GM23338 (cell line): ENCODE data around the gene STK24. TPM values are rescaled to one million over a fixed set of nuclear protein-coding genes. Genes with fewer than 3 reads are reported as not detected.

Source experiments
- ATAC-seq: fragments of 200-7000 bp; cut with Tn5 transposase; 3 replicates; pipeline ENCODE4 v1.9.1; 2020
- DNase-seq: peaks from one replicate; pipeline ENCODE4 v3.0.0-alpha.2; 2015; ENCODE audit warnings: low spot score
- H2AFZ ChIP-seq: fragments of 200-600 bp; sonication (generic); 2 replicates; pipeline ENCODE4 v1.8.0; 2016; ENCODE audit warnings: antibody characterized with exemption, mild to moderate bottlenecking, moderate library complexity
- H3F3A ChIP-seq: fragments of 200-600 bp; sonication (generic); replicated peaks from 2 replicates; pipeline ENCODE4 v1.8.0; 2017; ENCODE audit warnings: antibody characterized with exemption, mixed run types, low read depth
- H3K27ac ChIP-seq: fragments of 200-600 bp; sonication (generic); 2 replicates; pipeline ENCODE4 v1.6.1; 2016; ENCODE audit warnings: low read depth
- H3K27me3 ChIP-seq: fragments of 200-600 bp; sonication (generic); 2 replicates; pipeline ENCODE4 v1.8.0; 2016; ENCODE audit warnings: mild to moderate bottlenecking, mixed run types, moderate library complexity; ENCODE audit not compliant: insufficient read depth
- H3K36me3 ChIP-seq: fragments of 200-600 bp; sonication (generic); 2 replicates; pipeline ENCODE4 v1.8.0; 2016; ENCODE audit warnings: mild to moderate bottlenecking; ENCODE audit not compliant: insufficient read depth
- H3K4me1 ChIP-seq: fragments of 200-600 bp; sonication (generic); 2 replicates; pipeline ENCODE4 v1.8.0; 2016; ENCODE audit warnings: mild to moderate bottlenecking, moderate library complexity; ENCODE audit not compliant: insufficient read depth
- H3K4me2 ChIP-seq: fragments of 200-600 bp; sonication (generic); 2 replicates; pipeline ENCODE4 v1.7.1; 2017; ENCODE audit warnings: mixed run types
- H3K4me3 ChIP-seq: fragments of 200-600 bp; sonication (generic); 2 replicates; pipeline ENCODE4 v1.6.1; 2016; ENCODE audit warnings: mixed run types
- H3K79me2 ChIP-seq: fragments of 200-600 bp; sonication (generic); replicated peaks from 2 replicates; pipeline ENCODE4 v1.8.0; 2017; ENCODE audit warnings: mild to moderate bottlenecking; ENCODE audit not compliant: insufficient read depth
- H3K9me2 ChIP-seq: fragments of 200-600 bp; sonication (generic); 2 replicates; pipeline ENCODE4 v1.8.0; 2017; ENCODE audit not compliant: insufficient read depth
- H4K20me1 ChIP-seq: fragments of 200-600 bp; sonication (generic); replicated peaks from 2 replicates; pipeline ENCODE4 v1.8.0; 2017; ENCODE audit warnings: mild to moderate bottlenecking; ENCODE audit not compliant: insufficient read depth
- H3K27ac Mint-ChIP-seq: 2 replicates; pipeline ENCODE4 v1.8.0; 2020; ENCODE audit warnings: inconsistent platforms, mild to moderate bottlenecking, moderate library complexity, mixed read lengths
- H3K27me3 Mint-ChIP-seq: 3 replicates; pipeline ENCODE4 v1.8.0; 2022; ENCODE audit warnings: low read depth, mild to moderate bottlenecking, moderate library complexity, mixed read lengths, inconsistent platforms; ENCODE audit not compliant: insufficient read depth, poor library complexity
- H3K36me3 Mint-ChIP-seq: 3 replicates; pipeline ENCODE4 v1.8.0; 2021; ENCODE audit warnings: low read depth, mild to moderate bottlenecking, inconsistent platforms, moderate library complexity, mixed read lengths
- H3K4me1 Mint-ChIP-seq: 3 replicates; pipeline ENCODE4 v1.8.0; 2020; ENCODE audit warnings: mild to moderate bottlenecking, inconsistent platforms, mixed read lengths
- H3K4me3 Mint-ChIP-seq: 3 replicates; pipeline ENCODE4 v1.8.0; 2021; ENCODE audit warnings: moderate library complexity, mild to moderate bottlenecking, inconsistent platforms, mixed read lengths
- H3K9me3 Mint-ChIP-seq: 3 replicates; pipeline ENCODE4 v1.8.0; 2020; ENCODE audit warnings: moderate library complexity, mild to moderate bottlenecking, inconsistent platforms, mixed read lengths
- CREB1 ChIP-seq: fragments of 250-450 bp; sonication (Bioruptor Pico); IDR thresholded peaks from 2 replicates; pipeline ENCODE4 v1.5.0; 2020; ENCODE audit warnings: low read depth, mild to moderate bottlenecking, moderate library complexity
- EZH2 ChIP-seq: fragments of 200-600 bp; sonication (generic); IDR thresholded peaks from one replicate; pipeline ENCODE4 v1.8.0; 2017; ENCODE audit warnings: antibody characterized with exemption, mild to moderate bottlenecking, low read depth; ENCODE audit not compliant: unreplicated experiment
- EZH2phosphoT487 ChIP-seq: fragments of 200-600 bp; sonication (generic); IDR thresholded peaks from one replicate; pipeline ENCODE4 v1.8.1; 2018; ENCODE audit warnings: antibody characterized with exemption; ENCODE audit not compliant: unreplicated experiment
- JUNB ChIP-seq: IDR thresholded peaks from one replicate; pipeline ENCODE4 v1.6.1; 2016; ENCODE audit warnings: antibody characterized with exemption; ENCODE audit not compliant: unreplicated experiment
- NANOG ChIP-seq: IDR thresholded peaks from 2 replicates; pipeline ENCODE4 v1.6.1; 2016; ENCODE audit warnings: antibody characterized with exemption, borderline replicate concordance
- STAT1 ChIP-seq: IDR thresholded peaks from one replicate; pipeline ENCODE4 v1.6.1; 2016; ENCODE audit warnings: antibody characterized with exemption; ENCODE audit not compliant: unreplicated experiment
- ZNF114 ChIP-seq: fragments of 250-450 bp; sonication (Bioruptor Pico); IDR thresholded peaks from 2 replicates; pipeline ENCODE4 v1.5.0; 2020; ENCODE audit warnings: mild to moderate bottlenecking, moderate library complexity
- ZNF331 ChIP-seq: fragments of 250-450 bp; sonication (Bioruptor Pico); IDR thresholded peaks from 2 replicates; pipeline ENCODE4 v1.5.0; 2020; ENCODE audit warnings: low read depth, mild to moderate bottlenecking, moderate library complexity
- polyA plus RNA-seq: library from polyadenylated mRNA; unstranded; fragments of >200 nt; fragmentation: Nextera tagmentation; extraction: Ambion mirVana; gene quantifications from 2 replicates; pipeline ENCODE4 v1.2.1, GENCODE V29; 2016
- total RNA-seq: library from RNA; depleted of rRNA; stranded (reverse); fragments of >200 nt; shearing (Covaris generic); gene quantifications from 2 replicates; pipeline ENCODE4 v1.2.3, GENCODE V29; 2014
- TF ChIP-seq, protein P1 (sequence below): IDR thresholded peaks from 2 replicates; pipeline ENCODE4 v1.6.1; 2016; ENCODE audit warnings: antibody characterized with exemption
- TF ChIP-seq, protein P2 (sequence below), 2 experiments: fragments of 200-600 bp in 1 of 2; sonication (generic) in 1 of 2; conservative IDR thresholded peaks; 2 replicates each; pipeline versions ENCODE4 v1.5.1 to v1.6.1; 2016 to 2017; ENCODE audit warnings: antibody characterized with exemption in 2 of 2, low read depth in 2 of 2, mild to moderate bottlenecking in 2 of 2, moderate library complexity in 1 of 2
- TF ChIP-seq, protein P3 (sequence below): IDR thresholded peaks from one replicate; pipeline ENCODE4 v1.6.1; 2018; ENCODE audit warnings: antibody characterized with exemption; ENCODE audit not compliant: unreplicated experiment

The STK24 gene
- total and polyA plus RNA-seq, 2 experiments from 2014 or later: 56.5 to 144 TPM

DNA sequence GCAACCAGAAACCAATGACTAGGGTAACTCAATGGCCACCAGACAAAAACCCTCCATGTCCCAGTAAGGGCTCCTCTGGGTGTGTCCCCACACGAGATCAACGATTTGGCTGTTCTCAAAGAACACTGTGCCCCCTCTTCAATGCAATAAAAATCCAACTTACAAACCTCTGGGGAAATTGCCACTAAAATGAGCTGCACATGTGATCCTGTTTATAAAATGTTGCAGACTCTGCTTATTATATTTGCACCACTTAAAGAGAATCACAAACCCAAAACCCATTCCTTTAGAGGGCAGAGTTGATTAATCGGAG lies 80.5 kb downstream of the STK24 start:
- H3K4me1 ChIP-seq: peaks cover 40% of the 10 kb centered on the region
- peaks cover 42% of the 10 kb centered on the region for H4K20me1 ChIP-seq
- no peaks in the 10 kb centered on the region for H3K27me3 ChIP-seq
- ATAC-seq (no peak), DNase-seq (no peak)
- H2AFZ ChIP-seq: no peak overlapping the region
- 0 out of 2 replicates have a peak overlapping the region, but pooled peaks have one; percentile 3 for H3K4me2 ChIP-seq
- H3K4me3 Mint-ChIP-seq: no peak overlapping the region
- H3K79me2 ChIP-seq: peaks cover 95% of the 10 kb centered on the region
- H3K27ac ChIP-seq: 0 out of 2 replicates have a peak overlapping the region, but pooled peaks have one; percentile 39
- H3K4me1 Mint-ChIP-seq: peaks cover 62% of the 10 kb centered on the region
- H3K9me3 Mint-ChIP-seq: no peaks in the 10 kb centered on the region
- no peaks in the 10 kb centered on the region for H3K36me3 ChIP-seq
- TF ChIP-seq CREB1 (CRISPR knock-in tag) (no peak), NANOG (no peak), STAT1 (no peak), ZNF331 (CRISPR knock-in tag) (no peak), EZH2 (no peak), ZNF114 (no peak), JUNB (no peak), EZH2phosphoT487 (no peak)
- TF ChIP-seq, protein P1, sequence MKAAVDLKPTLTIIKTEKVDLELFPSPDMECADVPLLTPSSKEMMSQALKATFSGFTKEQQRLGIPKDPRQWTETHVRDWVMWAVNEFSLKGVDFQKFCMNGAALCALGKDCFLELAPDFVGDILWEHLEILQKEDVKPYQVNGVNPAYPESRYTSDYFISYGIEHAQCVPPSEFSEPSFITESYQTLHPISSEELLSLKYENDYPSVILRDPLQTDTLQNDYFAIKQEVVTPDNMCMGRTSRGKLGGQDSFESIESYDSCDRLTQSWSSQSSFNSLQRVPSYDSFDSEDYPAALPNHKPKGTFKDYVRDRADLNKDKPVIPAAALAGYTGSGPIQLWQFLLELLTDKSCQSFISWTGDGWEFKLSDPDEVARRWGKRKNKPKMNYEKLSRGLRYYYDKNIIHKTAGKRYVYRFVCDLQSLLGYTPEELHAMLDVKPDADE: no peak
- TF ChIP-seq, protein P2, sequence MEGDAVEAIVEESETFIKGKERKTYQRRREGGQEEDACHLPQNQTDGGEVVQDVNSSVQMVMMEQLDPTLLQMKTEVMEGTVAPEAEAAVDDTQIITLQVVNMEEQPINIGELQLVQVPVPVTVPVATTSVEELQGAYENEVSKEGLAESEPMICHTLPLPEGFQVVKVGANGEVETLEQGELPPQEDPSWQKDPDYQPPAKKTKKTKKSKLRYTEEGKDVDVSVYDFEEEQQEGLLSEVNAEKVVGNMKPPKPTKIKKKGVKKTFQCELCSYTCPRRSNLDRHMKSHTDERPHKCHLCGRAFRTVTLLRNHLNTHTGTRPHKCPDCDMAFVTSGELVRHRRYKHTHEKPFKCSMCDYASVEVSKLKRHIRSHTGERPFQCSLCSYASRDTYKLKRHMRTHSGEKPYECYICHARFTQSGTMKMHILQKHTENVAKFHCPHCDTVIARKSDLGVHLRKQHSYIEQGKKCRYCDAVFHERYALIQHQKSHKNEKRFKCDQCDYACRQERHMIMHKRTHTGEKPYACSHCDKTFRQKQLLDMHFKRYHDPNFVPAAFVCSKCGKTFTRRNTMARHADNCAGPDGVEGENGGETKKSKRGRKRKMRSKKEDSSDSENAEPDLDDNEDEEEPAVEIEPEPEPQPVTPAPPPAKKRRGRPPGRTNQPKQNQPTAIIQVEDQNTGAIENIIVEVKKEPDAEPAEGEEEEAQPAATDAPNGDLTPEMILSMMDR (conservative IDR thresholded peaks at IDR 0.05; ENCODE audit: low read depth in 2 of 2): no peak
- TF ChIP-seq, protein P3, sequence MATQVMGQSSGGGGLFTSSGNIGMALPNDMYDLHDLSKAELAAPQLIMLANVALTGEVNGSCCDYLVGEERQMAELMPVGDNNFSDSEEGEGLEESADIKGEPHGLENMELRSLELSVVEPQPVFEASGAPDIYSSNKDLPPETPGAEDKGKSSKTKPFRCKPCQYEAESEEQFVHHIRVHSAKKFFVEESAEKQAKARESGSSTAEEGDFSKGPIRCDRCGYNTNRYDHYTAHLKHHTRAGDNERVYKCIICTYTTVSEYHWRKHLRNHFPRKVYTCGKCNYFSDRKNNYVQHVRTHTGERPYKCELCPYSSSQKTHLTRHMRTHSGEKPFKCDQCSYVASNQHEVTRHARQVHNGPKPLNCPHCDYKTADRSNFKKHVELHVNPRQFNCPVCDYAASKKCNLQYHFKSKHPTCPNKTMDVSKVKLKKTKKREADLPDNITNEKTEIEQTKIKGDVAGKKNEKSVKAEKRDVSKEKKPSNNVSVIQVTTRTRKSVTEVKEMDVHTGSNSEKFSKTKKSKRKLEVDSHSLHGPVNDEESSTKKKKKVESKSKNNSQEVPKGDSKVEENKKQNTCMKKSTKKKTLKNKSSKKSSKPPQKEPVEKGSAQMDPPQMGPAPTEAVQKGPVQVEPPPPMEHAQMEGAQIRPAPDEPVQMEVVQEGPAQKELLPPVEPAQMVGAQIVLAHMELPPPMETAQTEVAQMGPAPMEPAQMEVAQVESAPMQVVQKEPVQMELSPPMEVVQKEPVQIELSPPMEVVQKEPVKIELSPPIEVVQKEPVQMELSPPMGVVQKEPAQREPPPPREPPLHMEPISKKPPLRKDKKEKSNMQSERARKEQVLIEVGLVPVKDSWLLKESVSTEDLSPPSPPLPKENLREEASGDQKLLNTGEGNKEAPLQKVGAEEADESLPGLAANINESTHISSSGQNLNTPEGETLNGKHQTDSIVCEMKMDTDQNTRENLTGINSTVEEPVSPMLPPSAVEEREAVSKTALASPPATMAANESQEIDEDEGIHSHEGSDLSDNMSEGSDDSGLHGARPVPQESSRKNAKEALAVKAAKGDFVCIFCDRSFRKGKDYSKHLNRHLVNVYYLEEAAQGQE: no peak
- H3K9me2 ChIP-seq: no peaks in the 10 kb centered on the region
- H3K4me3 ChIP-seq: no peak overlapping the region
- H3F3A ChIP-seq: no peaks in the 10 kb centered on the region
- H3K36me3 Mint-ChIP-seq: peaks cover 19% of the 10 kb centered on the region
- H3K27me3 Mint-ChIP-seq: peaks cover 7% of the 10 kb centered on the region
- no peak overlapping the region for H3K27ac Mint-ChIP-seq
